Measurements from ENCODE around the gene RBM24. TPM values are rescaled to one million over a fixed set of nuclear protein-coding genes. Genes with fewer than 3 reads are reported as not detected.

The RBM24 gene
- total and polyA plus RNA-seq, 10 of the 15 experiments (the other 5 are each of a cell fraction or from before 2014, with no cell fraction given): 0.08 to 0.09 (median 0.09) TPM; not detected in 7

DNA sequence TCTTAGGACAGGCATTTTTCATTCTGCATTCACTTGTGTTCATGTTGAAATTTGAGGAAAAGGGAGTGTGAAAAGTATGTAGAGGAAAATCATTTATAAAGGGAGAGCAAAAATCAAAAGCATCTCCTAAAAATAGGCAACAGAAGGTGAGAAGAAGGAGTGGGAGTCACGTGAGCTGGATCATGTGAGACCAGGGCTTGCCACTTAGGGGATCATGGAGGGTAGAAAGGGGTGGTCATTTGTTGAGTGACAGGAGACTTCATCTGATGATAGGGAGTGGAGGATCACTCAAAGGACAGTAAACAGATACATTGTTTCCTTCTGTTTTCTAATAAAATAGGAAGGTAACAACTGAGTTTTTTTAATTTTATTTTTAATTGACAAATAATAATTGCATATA is 17.1 kb downstream of the RBM24 start (continued):
- no peak for TF ChIP-seq RAD21 (IDR thresholded peaks at IDR 0.05; ENCODE audit: insufficient read depth, low read depth, low read length)
- TF ChIP-seq BCL3 (IDR thresholded peaks at IDR 0.05; ENCODE audit: borderline replicate concordance, insufficient read depth, low read depth, low read length, poor library complexity, severe bottlenecking): no peak
- TF ChIP-seq MTA3 (IDR thresholded peaks at IDR 0.05; ENCODE audit: borderline replicate concordance, low read length): no peak

DNA sequence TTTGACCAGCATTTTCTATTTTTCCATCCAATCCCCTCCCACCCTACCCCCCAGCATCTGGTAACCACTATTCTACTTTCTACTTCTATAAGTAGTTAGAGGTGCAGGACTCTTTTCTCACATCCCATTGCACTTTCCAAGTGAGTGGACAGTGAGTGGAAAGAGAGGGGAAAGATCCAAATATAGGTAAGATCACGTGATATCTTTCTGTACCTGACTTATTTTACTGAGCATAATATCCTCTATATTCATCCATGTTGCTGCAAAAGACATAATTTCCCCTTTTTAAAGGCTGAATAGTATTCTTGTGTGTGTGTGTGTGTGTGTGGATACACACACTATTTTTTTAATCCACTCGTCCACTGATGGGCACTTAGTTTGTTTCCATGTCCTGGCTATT is 18.1 kb downstream of the RBM24 start:
- TF ChIP-seq EGR1 (IDR thresholded peaks at IDR 0.05; ENCODE audit: borderline replicate concordance in 1 of 2, low read depth in 2 of 2, low read length in 2 of 2) (no peak), NFYB (IDR thresholded peaks at IDR 0.05; ENCODE audit: insufficient read depth, low read depth, low read length) (no peak), MEF2A (IDR thresholded peaks at IDR 0.05; ENCODE audit: insufficient read depth, low read depth, low read length) (no peak), IKZF1 (conservative IDR thresholded peaks at IDR 0.05) (no peak), SREBF2 (IDR thresholded peaks at IDR 0.05; ENCODE audit: low read length) (no peak), RBBP5 (conservative IDR thresholded peaks at IDR 0.05) (no peak), BRCA1 (IDR thresholded peaks at IDR 0.05; ENCODE audit: low read depth, low read length) (no peak), STAT3 (IDR thresholded peaks at IDR 0.05; ENCODE audit: low read depth, low read length) (no peak), SP1 (IDR thresholded peaks at IDR 0.05; ENCODE audit: low read depth, low read length) (no peak), NFXL1 (IDR thresholded peaks at IDR 0.05; ENCODE audit: borderline replicate concordance) (no peak), ZNF207 (IDR thresholded peaks at IDR 0.05; ENCODE audit: borderline replicate concordance) (no peak), ZNF384 (IDR thresholded peaks at IDR 0.05; ENCODE audit: borderline replicate concordance, low read depth, low read length) (no peak), EP300 (IDR thresholded peaks at IDR 0.05; ENCODE audit: borderline replicate concordance in 1 of 2, control insufficient read depth in 1 of 2, low read depth in 2 of 2, low read length in 2 of 2) (no peak), CBX3 (IDR thresholded peaks at IDR 0.05; ENCODE audit: borderline replicate concordance, low read depth) (no peak)
- TF ChIP-seq, protein P1, sequence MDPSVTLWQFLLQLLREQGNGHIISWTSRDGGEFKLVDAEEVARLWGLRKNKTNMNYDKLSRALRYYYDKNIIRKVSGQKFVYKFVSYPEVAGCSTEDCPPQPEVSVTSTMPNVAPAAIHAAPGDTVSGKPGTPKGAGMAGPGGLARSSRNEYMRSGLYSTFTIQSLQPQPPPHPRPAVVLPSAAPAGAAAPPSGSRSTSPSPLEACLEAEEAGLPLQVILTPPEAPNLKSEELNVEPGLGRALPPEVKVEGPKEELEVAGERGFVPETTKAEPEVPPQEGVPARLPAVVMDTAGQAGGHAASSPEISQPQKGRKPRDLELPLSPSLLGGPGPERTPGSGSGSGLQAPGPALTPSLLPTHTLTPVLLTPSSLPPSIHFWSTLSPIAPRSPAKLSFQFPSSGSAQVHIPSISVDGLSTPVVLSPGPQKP (IDR thresholded peaks at IDR 0.05; ENCODE audit: low read depth, low read length): no peak
- TF ChIP-seq, protein P2, sequence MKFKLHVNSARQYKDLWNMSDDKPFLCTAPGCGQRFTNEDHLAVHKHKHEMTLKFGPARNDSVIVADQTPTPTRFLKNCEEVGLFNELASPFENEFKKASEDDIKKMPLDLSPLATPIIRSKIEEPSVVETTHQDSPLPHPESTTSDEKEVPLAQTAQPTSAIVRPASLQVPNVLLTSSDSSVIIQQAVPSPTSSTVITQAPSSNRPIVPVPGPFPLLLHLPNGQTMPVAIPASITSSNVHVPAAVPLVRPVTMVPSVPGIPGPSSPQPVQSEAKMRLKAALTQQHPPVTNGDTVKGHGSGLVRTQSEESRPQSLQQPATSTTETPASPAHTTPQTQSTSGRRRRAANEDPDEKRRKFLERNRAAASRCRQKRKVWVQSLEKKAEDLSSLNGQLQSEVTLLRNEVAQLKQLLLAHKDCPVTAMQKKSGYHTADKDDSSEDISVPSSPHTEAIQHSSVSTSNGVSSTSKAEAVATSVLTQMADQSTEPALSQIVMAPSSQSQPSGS (IDR thresholded peaks at IDR 0.05; ENCODE audit: low read length): no peak
- H3K27me3 ChIP-seq (replicated peaks in 1 of 2; ENCODE audit: control insufficient read depth in 2 of 2, insufficient read depth in 2 of 2, low read length in 1 of 2): no peaks in the 10 kb centered on the region
- H3K9me3 ChIP-seq (replicated peaks; ENCODE audit: control insufficient read depth, insufficient read depth, low read length): no peaks in the 10 kb centered on the region
- intact Hi-C loops (cut with micrococcal nuclease; ENCODE audit: unreplicated experiment) (no loop called here), in situ Hi-C loops (cut with MboI) (no loop called here)
- no peak overlapping the region for H3K4me3 ChIP-seq
- DNase-seq (ENCODE audit: low read depth, low spot score) (no peak), FAIRE-seq (no peak), ATAC-seq (no peak)
- WGBS (ENCODE audit: insufficient coverage, insufficient replicate concordance, low lambda C conversion rate, missing lambda C conversion rate): 0% methylated on average over 2 of the region's 2 CpGs
- BruUV-seq (replicated peaks): no TSS peak
- H2AFZ ChIP-seq (ENCODE audit: control insufficient read depth, low read depth, low read length): no peak overlapping the region
- ChIA-PET SMC1A (ENCODE audit: uncharacterized antibody, unreplicated experiment) (no interaction called here), POLR2A (no interaction called here), CTCF (no interaction called here), RAD21 (ENCODE audit: unreplicated experiment) (no interaction called here)
- no peaks in the 10 kb centered on the region for H3K36me3 ChIP-seq (ENCODE audit: control insufficient read depth in 2 of 2, insufficient read depth in 2 of 2, low read length in 1 of 2)
- no peaks in the 10 kb centered on the region for H3K4me1 ChIP-seq (ENCODE audit: control insufficient read depth, insufficient read depth, low read length)
- H3K4me2 ChIP-seq (ENCODE audit: control insufficient read depth, insufficient read depth): no peak overlapping the region
- H3K79me2 ChIP-seq (ENCODE audit: control insufficient read depth, insufficient read depth, low read length): no peaks in the 10 kb centered on the region
- no peaks in the 10 kb centered on the region for H4K20me1 ChIP-seq (ENCODE audit: control insufficient read depth, insufficient read depth)
- H3K27ac ChIP-seq (ENCODE audit: control insufficient read depth, insufficient read depth): no peak overlapping the region
- no peak overlapping the region for H3K9ac ChIP-seq (ENCODE audit: control insufficient read depth, insufficient read depth, low read length)

Measured in GM12878 (cell line).